HAP-1 (cell line): ENCODE data around the gene SMC6.

Experiments used
- DNase-seq, 2 experiments: peaks; one replicate each; pipeline ENCODE4 v3.0.0-alpha.2; 2016 to 2020; ENCODE audit warnings: low spot score in 2 of 2
- H3K27me3 ChIP-seq: fragments of 250-450 bp; sonication (Bioruptor Pico); 2 replicates; pipeline ENCODE4 v1.5.1; 2020; ENCODE audit warnings: low read depth, mild to moderate bottlenecking, moderate library complexity
- H3K36me3 ChIP-seq: fragments of 250-450 bp; sonication (Bioruptor Pico); replicated peaks from 2 replicates; pipeline ENCODE4 v1.5.1; 2020; ENCODE audit warnings: mild to moderate bottlenecking
- H3K4me1 ChIP-seq: fragments of 250-450 bp; sonication (Bioruptor Pico); 2 replicates; pipeline ENCODE4 v1.5.1; 2020; ENCODE audit warnings: mild to moderate bottlenecking
- H3K4me3 ChIP-seq: fragments of 250-450 bp; sonication (Bioruptor Pico); 2 replicates; pipeline ENCODE4 v1.5.1; 2020; ENCODE audit warnings: mild to moderate bottlenecking, moderate library complexity
- H3K9me3 ChIP-seq: fragments of 250-450 bp; sonication (Bioruptor Pico); 2 replicates; pipeline ENCODE4 v1.5.1; 2020; ENCODE audit warnings: mild to moderate bottlenecking, moderate library complexity
- in situ Hi-C: fragments of 300-500 bp; cut with MboI; formaldehyde crosslinking; loops from 3 replicates; pipeline ENCODE4 v1.14.3; 2020; ENCODE audit warnings: low sequenced_read_pairs, inconsistent platforms, mixed read lengths

Gene SMC6

DNA sequence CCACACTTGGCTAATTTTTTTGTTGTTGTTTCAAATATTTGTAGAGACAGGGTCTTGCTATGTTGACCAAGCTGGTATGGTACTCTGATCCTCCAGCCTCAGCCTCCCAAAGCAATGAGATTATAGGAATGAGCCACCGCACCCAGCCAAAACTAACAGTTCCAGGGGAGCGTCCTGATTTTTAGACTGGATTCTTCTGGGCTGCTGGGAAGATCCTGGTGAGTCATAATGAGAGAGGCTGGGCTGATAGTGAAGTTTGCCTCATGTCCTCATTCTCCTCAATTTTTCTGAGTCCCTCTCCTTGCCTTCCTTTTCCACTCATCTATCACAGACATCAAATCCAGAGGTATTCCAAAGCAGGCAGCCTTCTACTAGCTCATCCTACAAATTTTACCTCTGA, 131.8 kb downstream of the SMC6 start:
- no peaks in the 10 kb centered on the region for H3K9me3 ChIP-seq
- no peaks in the 10 kb centered on the region for H3K36me3 ChIP-seq
- DNase-seq = no peak
- H3K27me3 ChIP-seq = no peaks in the 10 kb centered on the region
- in situ Hi-C loops = no loop called here
- no peak overlapping the region for H3K4me3 ChIP-seq
- H3K4me1 ChIP-seq = peaks cover 9% of the 10 kb centered on the region

GRCh38 chr2:17620841-17621240, 132.8 kb downstream of the SMC6 start:
- Histone ChIP-seq H3K4me3 (no peak overlapping the region), H3K9me3 (no peaks in the 10 kb centered on the region), H3K27me3 (no peaks in the 10 kb centered on the region), H3K4me1 (peaks cover 9% of the 10 kb centered on the region), H3K36me3 (no peaks in the 10 kb centered on the region)
- peak in 1 of 2 experiments; percentile 46 for DNase-seq
- in situ Hi-C loops = no loop called here

- in situ Hi-C loops = no loop called here
- H3K27me3 ChIP-seq = no peaks in the 10 kb centered on the region
- DNase-seq = peak in 1 of 2 experiments; percentile 48
- no peaks in the 10 kb centered on the region for H3K36me3 ChIP-seq
- no peak overlapping the region for H3K4me3 ChIP-seq
- no peaks in the 10 kb centered on the region for H3K9me3 ChIP-seq
- peaks cover 9% of the 10 kb centered on the region for H3K4me1 ChIP-seq
These were observed 133.3 kb downstream of the SMC6 start for GRCh38 chr2:17620280-17620679.

GRCh38 chr2:17617955-17618354, 135.7 kb downstream of the SMC6 start:
- DNase-seq = no peak
- H3K36me3 ChIP-seq = no peaks in the 10 kb centered on the region
- in situ Hi-C loops = no loop called here

GRCh38 chr2:17617516-17617915, 136.1 kb downstream of the SMC6 start:
- Histone ChIP-seq H3K4me1 (peaks cover 9% of the 10 kb centered on the region), H3K4me3 (no peak overlapping the region)
- in situ Hi-C loops = no loop called here

More at GRCh38 chr2:17617955-17618354, 135.7 kb downstream of the SMC6 start:
- Histone ChIP-seq H3K9me3 (no peaks in the 10 kb centered on the region), H3K27me3 (no peaks in the 10 kb centered on the region), H3K4me1 (peaks cover 9% of the 10 kb centered on the region), H3K4me3 (no peak overlapping the region)

GRCh38 chr2:17616405-17616804, 137.2 kb downstream of the SMC6 start:
- no peak for DNase-seq
- Histone ChIP-seq H3K9me3 (no peaks in the 10 kb centered on the region), H3K4me1 (peaks cover 9% of the 10 kb centered on the region), H3K27me3 (no peaks in the 10 kb centered on the region), H3K36me3 (no peaks in the 10 kb centered on the region), H3K4me3 (no peak overlapping the region)
- in situ Hi-C loops = no loop called here

More at GRCh38 chr2:17617516-17617915, 136.1 kb downstream of the SMC6 start:
- H3K9me3 ChIP-seq = no peaks in the 10 kb centered on the region
- H3K36me3 ChIP-seq = no peaks in the 10 kb centered on the region
- no peaks in the 10 kb centered on the region for H3K27me3 ChIP-seq
- DNase-seq = no peak

GRCh38 chr2:17615728-17616351, 137.8 kb downstream of the SMC6 start:
- in situ Hi-C loops = no loop called here
- Histone ChIP-seq H3K9me3 (no peaks in the 10 kb centered on the region), H3K4me1 (peaks cover 6% of the 10 kb centered on the region), H3K36me3 (no peaks in the 10 kb centered on the region), H3K27me3 (no peaks in the 10 kb centered on the region), H3K4me3 (no peak overlapping the region)
- DNase-seq = no peak

- in situ Hi-C loops = no loop called here
- Histone ChIP-seq H3K27me3 (no peaks in the 10 kb centered on the region), H3K9me3 (no peaks in the 10 kb centered on the region), H3K4me3 (no peak overlapping the region), H3K36me3 (no peaks in the 10 kb centered on the region), H3K4me1 (no peaks in the 10 kb centered on the region; the same call in 1 of the 2 replicates)
- no peak for DNase-seq
These were observed 138.5 kb downstream of the SMC6 start for GRCh38 chr2:17615147-17615546.

DNA sequence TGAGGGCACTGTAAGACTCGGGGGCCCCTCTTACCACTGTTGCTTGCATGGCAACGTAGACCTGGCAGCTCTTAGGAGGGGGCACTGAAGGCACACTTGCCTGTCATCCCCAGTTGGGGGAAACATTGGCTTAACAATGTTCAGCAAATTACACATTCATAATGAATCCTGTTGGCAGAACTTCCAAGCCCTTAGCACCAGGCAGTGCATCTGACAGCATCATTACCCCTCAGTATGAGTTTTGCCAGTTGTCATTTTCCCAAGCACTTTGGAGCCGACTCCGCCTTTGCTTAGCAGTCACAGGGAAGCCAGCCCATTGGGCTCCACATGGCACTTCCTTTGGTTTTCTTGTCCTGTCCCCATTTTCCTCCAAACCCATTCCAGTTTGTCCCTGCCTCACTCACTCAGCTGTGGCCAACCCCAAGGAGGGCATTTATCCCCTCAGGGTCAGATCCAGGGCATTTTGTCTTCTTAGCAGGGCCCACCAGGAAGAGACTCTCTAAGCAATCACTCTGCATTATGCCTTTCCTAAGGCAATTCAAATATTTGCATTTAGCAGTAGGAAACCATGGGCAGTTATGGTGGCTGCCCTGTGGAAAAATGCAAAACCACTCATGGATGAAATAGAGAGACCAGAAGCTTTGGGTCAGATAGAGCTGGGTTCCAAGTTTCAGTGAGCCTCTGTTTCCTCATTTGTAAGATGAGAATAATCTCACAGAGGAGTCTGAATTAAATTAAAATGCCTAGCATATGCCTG, 139.3 kb downstream of the SMC6 start:
- no peaks in the 10 kb centered on the region for H3K27me3 ChIP-seq
- in situ Hi-C loops = no loop called here

More for the DNA sequence above, 139.3 kb downstream of the SMC6 start:
- no peaks in the 10 kb centered on the region for H3K4me1 ChIP-seq
- H3K4me3 ChIP-seq = no peak overlapping the region
- DNase-seq = no peak
- H3K9me3 ChIP-seq = no peaks in the 10 kb centered on the region
- no peaks in the 10 kb centered on the region for H3K36me3 ChIP-seq
